ENCODE results near the gene EYA2.

Gene EYA2

DNA sequence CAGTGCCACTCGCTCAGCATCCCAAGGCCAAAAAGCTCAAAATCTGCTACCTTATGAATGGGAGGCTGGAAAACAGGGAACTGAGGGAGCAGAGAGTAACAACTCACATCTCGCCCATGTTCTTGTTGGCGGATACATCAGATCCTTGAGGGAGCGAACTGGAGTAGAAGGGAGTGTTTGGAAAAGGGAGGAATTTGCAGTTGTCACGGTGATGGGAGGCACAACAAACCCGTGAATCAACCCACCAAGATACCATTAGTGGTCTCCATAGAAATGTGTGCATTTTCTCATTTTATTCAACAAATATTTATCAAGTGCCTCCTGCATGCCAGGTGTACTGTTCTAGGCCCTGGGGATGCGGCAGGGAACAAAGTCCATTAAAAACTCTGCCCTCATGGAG, 212.1 kb downstream of the EYA2 start:
- Mint-ChIP-seq H3K4me3 (no peak overlapping the region), H3K4me1 (no peaks in the 10 kb centered on the region), H3K27ac (no peak overlapping the region), H3K36me3 (no peaks in the 10 kb centered on the region), H3K9me3 (peaks cover 7% of the 10 kb centered on the region)
- ATAC-seq (no peak), DNase-seq (ENCODE audit: low spot score in 2 of 2) (no peak)

GRCh38 chr20:47108994-47109393, 214.4 kb downstream of the EYA2 start:
- Mint-ChIP-seq H3K4me3 (no peak overlapping the region), H3K27ac (no peak overlapping the region), H3K9me3 (peaks cover 3% of the 10 kb centered on the region), H3K36me3 (no peaks in the 10 kb centered on the region), H3K4me1 (no peaks in the 10 kb centered on the region)
- DNase-seq (ENCODE audit: low spot score in 2 of 2) (no peak), ATAC-seq (no peak)

DNA sequence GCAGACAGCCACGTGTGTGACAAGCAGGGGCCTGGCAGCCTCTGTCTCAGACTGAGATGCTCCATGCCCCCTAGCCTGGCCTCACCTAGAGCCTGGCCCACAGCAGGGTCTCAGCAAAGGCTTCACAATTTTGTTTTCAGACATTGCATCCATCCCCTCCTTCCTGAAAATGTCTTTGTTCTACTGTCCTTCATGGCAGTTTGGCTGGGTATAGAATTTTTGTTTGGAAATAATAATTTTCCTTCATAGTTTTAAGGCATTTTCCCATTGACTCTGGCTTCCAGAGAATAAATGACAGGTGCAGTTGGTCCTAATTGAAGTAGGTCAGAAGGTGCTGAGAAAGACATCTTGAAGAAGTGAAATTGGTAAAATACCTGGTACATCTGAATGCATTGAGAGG, 216.2 kb downstream of the EYA2 start:
- Mint-ChIP-seq H3K9me3 (peaks cover 3% of the 10 kb centered on the region), H3K4me1 (no peaks in the 10 kb centered on the region), H3K4me3 (no peak overlapping the region), H3K27ac (no peak overlapping the region), H3K36me3 (no peaks in the 10 kb centered on the region)
- ATAC-seq: no peak
- DNase-seq (ENCODE audit: low spot score in 2 of 2): no peak

DNA sequence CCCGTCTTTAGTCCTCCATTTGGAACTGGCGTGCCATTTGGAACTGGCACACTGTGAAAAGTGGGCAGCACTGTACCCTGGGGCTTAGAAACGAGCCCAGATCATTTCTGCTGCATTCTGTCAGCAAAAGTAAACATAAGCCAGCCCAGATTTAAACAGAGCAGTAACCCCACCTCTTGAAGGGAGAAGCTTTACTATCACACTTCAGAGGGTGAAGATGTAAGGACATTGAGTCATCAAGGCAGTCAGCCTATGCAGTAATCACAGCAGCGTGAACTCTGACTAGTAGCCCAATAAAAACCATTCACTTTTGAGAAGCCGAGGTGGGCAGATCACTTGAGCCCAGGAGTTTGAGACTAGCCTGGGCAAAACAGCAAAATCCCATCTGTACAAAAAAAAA, 216.9 kb downstream of the EYA2 start:
- H3K27ac Mint-ChIP-seq: no peak overlapping the region
- no peaks in the 10 kb centered on the region for H3K4me1 Mint-ChIP-seq
- peaks cover 3% of the 10 kb centered on the region for H3K9me3 Mint-ChIP-seq
- H3K4me3 Mint-ChIP-seq: no peak overlapping the region
- ATAC-seq (no peak), DNase-seq (ENCODE audit: low spot score in 2 of 2) (no peak)
- H3K36me3 Mint-ChIP-seq: no peaks in the 10 kb centered on the region

DNA sequence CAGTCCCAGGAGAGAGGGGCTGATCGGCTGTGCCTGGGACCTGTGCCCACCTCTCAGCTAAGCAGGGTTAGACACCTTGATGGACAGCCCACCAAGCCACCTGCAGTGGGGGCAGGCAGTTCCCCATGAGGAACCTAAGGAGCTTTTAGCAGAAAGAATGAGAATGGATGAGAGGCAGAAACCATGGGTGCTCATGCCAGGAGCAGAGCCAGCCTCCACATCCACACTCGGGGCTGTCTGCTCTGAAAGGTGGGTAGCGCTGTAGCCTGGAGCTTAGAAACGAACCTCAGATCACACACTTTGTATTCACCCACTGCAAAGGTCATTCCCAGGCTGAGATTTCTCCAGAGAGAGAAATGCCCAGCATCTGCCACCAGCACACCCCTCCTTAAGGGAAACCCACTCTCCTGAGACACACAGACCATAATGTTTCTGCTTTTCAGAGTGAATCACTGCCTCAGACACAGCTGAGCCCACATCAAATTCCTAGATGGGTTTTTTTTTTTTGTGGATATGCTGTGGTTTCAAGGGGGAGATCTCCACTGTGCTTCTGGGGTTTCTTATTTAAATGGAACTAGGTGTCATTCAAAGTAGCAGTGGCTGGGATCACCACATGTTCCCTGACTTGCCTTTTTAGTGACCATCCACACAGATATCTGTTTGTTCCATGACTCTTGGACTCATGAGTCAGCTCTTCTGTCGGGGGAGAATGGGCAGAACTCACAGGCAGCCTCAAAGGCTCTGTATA, 218.9 kb downstream of the EYA2 start:
- Mint-ChIP-seq H3K4me3 (no peak overlapping the region), H3K36me3 (no peaks in the 10 kb centered on the region), H3K9me3 (no peaks in the 10 kb centered on the region), H3K27ac (no peak overlapping the region), H3K4me1 (no peaks in the 10 kb centered on the region)
- no peak for DNase-seq (ENCODE audit: low spot score in 2 of 2)
- ATAC-seq: no peak

DNA sequence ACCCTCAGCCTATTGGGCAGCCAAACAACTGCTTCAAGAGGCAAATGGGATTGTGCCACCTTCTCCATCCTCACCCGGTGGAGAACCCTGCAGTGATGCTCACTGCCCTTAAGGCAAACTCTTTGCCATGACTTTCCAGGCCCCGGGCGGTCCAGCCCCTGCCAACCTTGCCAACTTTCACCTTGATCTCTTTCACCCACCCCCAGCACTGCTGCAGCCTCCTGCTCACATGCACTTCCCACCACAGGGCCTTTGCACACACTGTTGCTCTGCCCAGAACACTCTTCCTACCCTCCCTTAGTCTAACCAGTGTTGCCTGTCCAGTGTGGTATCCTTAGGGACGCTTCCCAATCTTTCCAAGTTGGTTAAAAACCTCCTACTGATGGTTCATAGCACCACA, 221.1 kb downstream of the EYA2 start:
- no peak overlapping the region for H3K4me3 Mint-ChIP-seq
- ATAC-seq: no peak
- no peaks in the 10 kb centered on the region for H3K4me1 Mint-ChIP-seq
- H3K9me3 Mint-ChIP-seq: no peaks in the 10 kb centered on the region
- no peaks in the 10 kb centered on the region for H3K36me3 Mint-ChIP-seq
- H3K27ac Mint-ChIP-seq: no peak overlapping the region
- no peak for DNase-seq (ENCODE audit: low spot score in 2 of 2)

- Mint-ChIP-seq H3K36me3 (no peaks in the 10 kb centered on the region), H3K4me3 (no peak overlapping the region), H3K9me3 (no peaks in the 10 kb centered on the region), H3K27ac (no peak overlapping the region), H3K4me1 (no peaks in the 10 kb centered on the region)
- DNase-seq (ENCODE audit: low spot score in 2 of 2) (no peak), ATAC-seq (no peak)
These were observed 222.7 kb downstream of the EYA2 start for GRCh38 chr20:47117371-47117770.

GRCh38 chr20:47117773-47118172, 223.1 kb downstream of the EYA2 start:
- Mint-ChIP-seq H3K4me1 (no peaks in the 10 kb centered on the region), H3K27ac (no peak overlapping the region), H3K4me3 (no peak overlapping the region), H3K36me3 (no peaks in the 10 kb centered on the region), H3K9me3 (no peaks in the 10 kb centered on the region)
- DNase-seq (ENCODE audit: low spot score in 2 of 2): no peak
- ATAC-seq: no peak

DNA sequence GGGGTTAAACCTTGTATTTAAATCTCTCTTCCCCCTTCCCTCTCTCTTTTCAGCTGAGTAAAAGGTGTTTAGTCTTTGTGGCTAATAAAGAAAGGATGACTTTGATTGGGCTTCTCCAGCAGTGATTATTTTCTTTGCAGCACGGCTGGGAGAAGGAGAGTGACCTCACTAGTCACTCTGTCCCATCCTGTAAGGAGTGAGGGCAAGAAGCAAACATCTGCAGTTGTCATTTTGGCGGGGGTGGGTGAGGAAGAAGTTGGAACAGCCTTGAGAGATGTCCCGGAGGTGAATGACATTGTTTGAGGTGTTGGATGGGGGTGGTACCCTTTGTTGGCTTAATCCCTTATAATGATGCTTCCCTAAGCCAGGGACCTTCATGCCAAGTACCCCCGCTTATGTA, 223.6 kb downstream of the EYA2 start:
- ATAC-seq (no peak), DNase-seq (ENCODE audit: low spot score in 2 of 2) (no peak)
- no peaks in the 10 kb centered on the region for H3K36me3 Mint-ChIP-seq
- no peaks in the 10 kb centered on the region for H3K4me1 Mint-ChIP-seq
- H3K4me3 Mint-ChIP-seq: no peak overlapping the region
- no peak overlapping the region for H3K27ac Mint-ChIP-seq
- no peaks in the 10 kb centered on the region for H3K9me3 Mint-ChIP-seq

GRCh38 chr20:47118641-47119040, 224.0 kb downstream of the EYA2 start:
- Mint-ChIP-seq H3K36me3 (no peaks in the 10 kb centered on the region), H3K4me3 (no peak overlapping the region), H3K4me1 (no peaks in the 10 kb centered on the region), H3K27ac (no peak overlapping the region), H3K9me3 (no peaks in the 10 kb centered on the region)
- DNase-seq (ENCODE audit: low spot score in 2 of 2): no peak
- no peak for ATAC-seq

DNA sequence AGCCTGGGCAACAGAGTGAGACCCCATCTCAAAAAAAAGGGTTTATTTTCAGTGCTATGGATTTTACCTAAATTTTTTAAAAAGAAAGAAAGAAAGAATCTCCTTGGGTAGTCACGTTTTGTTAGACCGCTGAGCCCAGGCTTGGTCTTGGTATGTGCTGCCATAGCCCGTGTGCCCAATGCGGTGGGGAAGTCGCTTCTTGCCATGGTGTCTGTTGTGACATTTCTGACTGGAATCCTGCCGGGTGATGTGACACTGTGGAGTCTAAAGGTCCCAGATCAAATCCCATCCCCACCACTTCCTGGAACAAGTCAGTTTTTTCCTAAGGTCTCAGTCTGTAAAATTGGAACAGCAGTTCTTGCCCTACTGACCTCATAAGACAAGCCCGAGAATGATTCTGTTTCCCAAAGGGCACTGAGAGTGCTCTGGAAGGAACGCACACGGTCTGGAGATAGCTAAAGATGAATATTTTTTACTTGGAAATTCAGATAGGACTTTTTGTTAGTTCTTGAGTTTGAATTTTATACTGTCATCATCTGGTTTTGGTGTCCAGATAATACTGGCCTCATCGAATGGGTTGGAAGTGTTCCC, 225.8 kb downstream of the EYA2 start:
- Mint-ChIP-seq H3K4me3 (no peak overlapping the region), H3K9me3 (no peaks in the 10 kb centered on the region), H3K36me3 (no peaks in the 10 kb centered on the region), H3K27ac (no peak overlapping the region), H3K4me1 (no peaks in the 10 kb centered on the region)
- ATAC-seq (no peak), DNase-seq (ENCODE audit: low spot score in 2 of 2) (no peak)

- ATAC-seq (no peak), DNase-seq (ENCODE audit: low spot score in 2 of 2) (no peak)
- Mint-ChIP-seq H3K27ac (no peak overlapping the region), H3K9me3 (no peaks in the 10 kb centered on the region), H3K4me3 (no peak overlapping the region), H3K4me1 (no peaks in the 10 kb centered on the region), H3K36me3 (no peaks in the 10 kb centered on the region)
These were observed 227.9 kb downstream of the EYA2 start for GRCh38 chr20:47122560-47122959.

- Mint-ChIP-seq H3K9me3 (no peaks in the 10 kb centered on the region), H3K4me3 (no peak overlapping the region), H3K27ac (no peak overlapping the region), H3K36me3 (no peaks in the 10 kb centered on the region), H3K4me1 (no peaks in the 10 kb centered on the region)
- DNase-seq (ENCODE audit: low spot score in 2 of 2): no peak
- no peak for ATAC-seq
These were observed 229.6 kb downstream of the EYA2 start for GRCh38 chr20:47124181-47124717.

DNA sequence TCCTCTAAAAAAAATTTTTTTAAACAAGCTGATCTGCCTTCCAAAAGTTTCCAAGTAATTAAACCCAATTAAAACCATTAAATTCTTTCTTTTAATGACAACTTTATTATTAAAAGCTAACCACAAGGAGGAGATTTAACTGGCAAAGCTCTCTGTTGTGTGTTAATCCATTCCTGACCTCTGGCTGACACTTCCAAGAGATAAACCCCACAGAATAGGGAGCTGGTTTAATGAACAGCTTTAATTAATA, 230.8 kb downstream of the EYA2 start:
- Mint-ChIP-seq H3K4me3 (no peak overlapping the region), H3K4me1 (no peaks in the 10 kb centered on the region), H3K9me3 (no peaks in the 10 kb centered on the region), H3K27ac (no peak overlapping the region), H3K36me3 (no peaks in the 10 kb centered on the region)
- ATAC-seq (no peak), DNase-seq (ENCODE audit: low spot score in 2 of 2) (no peak)

DNA sequence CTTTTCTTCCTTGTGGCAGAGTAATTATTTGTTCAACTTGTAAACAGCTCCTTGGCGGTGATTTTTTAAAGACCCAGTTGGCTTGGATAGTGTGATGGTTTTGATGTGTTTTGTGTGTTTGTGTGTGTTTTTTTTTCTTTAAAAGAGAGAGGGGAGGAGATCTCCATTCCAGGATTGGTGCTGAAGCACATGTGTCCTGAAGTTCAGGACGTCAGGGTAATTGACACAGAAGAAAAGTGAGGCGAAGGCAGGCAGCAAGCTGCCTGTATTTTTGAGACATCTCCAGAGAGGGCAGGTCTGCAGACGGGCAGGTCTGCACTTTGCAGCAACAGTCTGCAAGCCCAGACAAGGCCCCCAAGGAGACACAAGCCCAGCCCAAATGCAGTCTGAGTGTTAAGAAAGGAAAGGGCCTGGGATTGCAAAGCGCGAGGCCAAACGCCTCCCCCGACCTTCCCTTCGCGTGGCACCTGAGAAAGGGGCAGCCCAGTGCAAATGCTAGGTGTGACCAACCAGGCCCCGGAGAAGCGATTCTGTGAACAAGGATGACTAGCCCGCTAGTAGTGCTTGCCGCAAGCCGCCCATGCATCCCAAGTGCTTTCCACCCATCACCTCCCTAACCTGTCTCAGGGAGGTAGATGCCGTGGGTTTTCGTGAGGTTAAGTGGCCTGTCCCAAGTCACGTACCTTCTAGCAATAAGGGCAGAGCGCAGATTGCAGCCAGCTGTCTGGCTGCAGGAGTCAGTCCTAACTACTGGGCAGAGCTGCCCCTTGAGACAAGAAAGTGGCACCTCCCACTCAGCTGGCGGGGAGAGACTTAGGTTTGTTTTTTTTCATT, 231.3 kb downstream of the EYA2 start:
- no peak overlapping the region for H3K4me3 Mint-ChIP-seq
- no peak overlapping the region for H3K27ac Mint-ChIP-seq
- DNase-seq (ENCODE audit: low spot score in 2 of 2): no peak
- no peaks in the 10 kb centered on the region for H3K36me3 Mint-ChIP-seq
- no peaks in the 10 kb centered on the region for H3K9me3 Mint-ChIP-seq
- ATAC-seq: no peak
- H3K4me1 Mint-ChIP-seq: no peaks in the 10 kb centered on the region

DNA sequence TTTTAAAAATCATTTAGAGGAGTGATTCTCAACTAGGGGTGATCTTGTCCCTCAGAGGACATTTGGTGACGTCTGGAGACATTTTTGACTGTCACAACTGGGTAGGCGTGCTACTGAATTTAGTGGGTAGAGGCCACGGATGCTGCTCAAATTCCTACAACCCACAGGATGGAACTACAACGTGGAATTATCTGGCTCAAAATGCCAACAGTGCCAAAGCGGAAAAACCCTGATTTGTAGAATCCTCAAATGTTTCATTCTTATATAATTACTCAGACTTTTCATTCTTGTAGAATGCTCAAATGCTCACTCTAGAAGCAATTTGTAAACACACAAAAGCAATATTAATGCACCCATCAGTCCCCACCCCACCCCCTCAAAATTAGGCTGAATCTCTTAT, 232.1 kb downstream of the EYA2 start:
- ATAC-seq (no peak), DNase-seq (ENCODE audit: low spot score in 2 of 2) (no peak)
- no peak overlapping the region for H3K27ac Mint-ChIP-seq
- H3K4me1 Mint-ChIP-seq: no peaks in the 10 kb centered on the region
- H3K9me3 Mint-ChIP-seq: no peaks in the 10 kb centered on the region
- H3K4me3 Mint-ChIP-seq: no peak overlapping the region
- no peaks in the 10 kb centered on the region for H3K36me3 Mint-ChIP-seq
